Activated CD8-positive, alpha-beta memory T cell treated with anti-CD3 and anti-CD28 coated beads, Interleukin-2, amount 50 U/mL, for 24 hours (primary cell): ENCODE measurements around the gene LIPE.
A peak's percentile ranks its signal among the peaks of the same experiment; 100 is the strongest.
"Not testable (repeated sequence)": the region's sequence is repeated elsewhere in the genome, so short reads cannot be mapped to it uniquely, and the experiment has no call there.

Experiments
- DNase-seq: peaks from one replicate; pipeline ENCODE4 v3.0.0-alpha.2; 2020; ENCODE audit errors: extremely low read depth

The LIPE gene

GRCh38 chr19:42448306-42448705 is 21.1 kb upstream of the LIPE start:
- not testable (repeated sequence) for DNase-seq

- DNase-seq = no peak
Observed at GRCh38 chr19:42445948-42446347, 18.8 kb upstream of the LIPE start.

DNA sequence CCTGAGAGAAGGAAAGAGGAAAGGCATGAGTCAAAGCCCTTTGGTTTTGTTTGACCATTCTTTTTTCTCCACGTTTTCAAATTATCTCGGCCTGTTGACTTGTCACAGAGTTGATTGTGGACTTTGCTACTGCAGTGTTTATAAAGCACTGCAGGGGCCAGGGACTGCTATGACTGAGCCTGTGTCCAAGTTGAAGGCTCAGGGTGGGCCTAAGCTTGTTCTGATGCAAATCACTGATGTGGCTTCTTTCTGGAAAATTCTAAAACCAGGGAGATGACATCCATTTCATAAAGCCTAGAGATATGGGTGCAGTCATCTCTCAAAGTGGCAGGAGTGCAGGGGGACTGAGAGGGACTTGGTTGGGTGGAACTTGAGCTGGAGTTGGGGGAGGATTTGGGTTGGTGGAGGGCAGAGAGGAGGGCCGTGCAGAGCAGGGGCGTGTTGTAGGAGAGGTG is 16.8 kb upstream of the LIPE start:
- DNase-seq = no peak

DNA sequence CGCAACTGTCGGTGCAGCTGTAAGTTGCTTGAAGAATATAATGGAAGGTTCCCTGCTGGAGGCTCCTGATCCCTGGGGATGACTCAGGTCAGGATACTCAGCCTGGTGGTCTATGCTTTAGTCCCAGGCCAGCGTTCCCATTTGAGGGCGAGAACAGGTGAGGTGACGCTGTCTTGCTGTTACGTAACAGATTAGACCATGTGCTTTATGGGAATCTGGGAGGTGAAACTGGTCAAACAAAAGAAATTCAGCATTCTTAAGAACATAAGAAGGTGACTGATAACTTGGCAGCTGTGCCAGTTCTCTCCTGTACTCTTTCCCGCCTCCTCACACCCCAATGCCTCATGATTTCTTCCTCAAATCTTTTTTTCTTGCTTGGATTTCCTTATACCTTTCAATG is 15.6 kb upstream of the LIPE start, which contains the start of gene CXCL17:
Gene CXCL17 (minus strand): TSS at position 114 of the 400 bp plus-strand sequence. CDS start 114 bp downstream, outside the sequence.
- no peak for DNase-seq

- no peak for DNase-seq
Observed at GRCh38 chr19:42441049-42441445, 13.9 kb upstream of the LIPE start.

- peak; percentile 55 for DNase-seq
Observed at GRCh38 chr19:42440357-42441048, 13.3 kb upstream of the LIPE start.

DNA sequence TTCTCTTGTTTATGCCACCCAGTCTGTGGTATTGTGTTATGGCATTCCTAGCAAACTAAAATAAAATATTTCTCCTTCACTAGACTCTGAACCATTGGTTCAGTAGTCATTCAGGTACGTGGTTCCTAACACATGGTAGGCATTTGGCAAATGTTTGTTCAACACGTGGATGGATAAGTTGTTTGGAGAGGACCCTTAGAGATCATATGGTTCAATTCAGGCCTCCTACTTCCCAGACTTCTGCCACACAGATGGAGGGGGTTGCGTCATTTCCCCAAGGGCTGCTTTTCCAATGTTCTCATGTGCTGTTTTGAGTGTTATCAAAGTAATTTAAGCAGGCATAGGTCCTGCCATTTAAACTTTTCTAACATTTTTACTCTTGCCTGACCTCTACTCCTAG is 8.8 kb upstream of the LIPE start:
- no peak for DNase-seq

GRCh38 chr19:42435316-42435715 is 8.1 kb upstream of the LIPE start:
- no peak for DNase-seq

DNA sequence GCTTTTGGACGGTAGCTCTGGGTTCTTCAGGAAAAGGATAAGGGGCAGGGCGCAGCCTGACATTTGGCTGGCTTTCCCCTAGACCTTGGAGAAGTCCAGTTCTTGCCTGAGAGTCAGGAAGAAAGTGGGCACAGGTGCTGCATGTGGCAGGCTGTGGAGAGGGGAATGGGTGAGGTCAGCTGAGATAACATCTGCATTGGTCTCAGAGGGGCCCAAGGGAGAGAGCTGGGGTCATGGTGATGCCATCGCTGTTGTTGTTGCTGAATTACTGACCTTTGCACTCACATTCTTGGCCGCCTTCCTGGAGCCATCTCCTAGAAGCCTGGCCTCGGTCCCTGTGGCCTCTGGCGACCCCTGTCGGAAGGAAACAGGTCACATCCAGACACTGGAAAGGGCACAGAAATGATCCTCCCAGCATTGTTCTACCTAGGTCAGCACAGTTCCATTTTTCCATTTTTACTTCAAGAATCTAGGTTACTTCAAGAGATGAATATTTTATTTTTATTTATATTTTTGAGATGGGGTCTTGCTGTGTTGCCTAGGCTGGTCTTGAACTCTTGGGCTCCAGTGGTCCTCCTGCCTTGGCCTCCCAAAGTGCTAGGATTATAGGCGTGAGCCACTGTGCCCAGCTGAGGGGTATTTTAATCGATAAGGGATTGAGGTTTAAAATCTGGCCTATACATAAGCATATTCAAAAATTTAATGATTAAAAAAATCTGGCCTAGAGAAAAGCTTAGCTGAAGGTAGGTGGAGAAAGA is 6.5 kb upstream of the LIPE start:
- DNase-seq = no peak

DNA sequence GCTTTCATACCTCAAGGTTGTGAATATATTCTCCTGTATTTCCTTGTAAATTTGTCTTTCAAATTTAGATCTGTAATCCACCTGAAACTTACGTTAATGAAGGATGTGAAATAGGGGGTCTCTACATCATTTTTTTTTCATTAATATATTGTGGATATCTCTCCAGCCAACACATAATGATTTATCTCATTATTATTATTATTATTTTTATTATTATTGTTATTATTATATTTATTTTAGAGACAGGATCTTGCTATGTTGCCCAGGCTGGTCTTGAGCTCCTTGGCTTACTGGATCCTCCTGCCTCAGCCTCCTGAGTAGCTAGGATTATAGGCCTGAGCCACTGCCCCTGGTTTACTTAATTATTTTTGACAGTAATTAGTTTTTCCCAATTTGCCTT is 4.3 kb upstream of the LIPE start:
- no peak for DNase-seq

GRCh38 chr19:42428676-42429075 is 1.5 kb upstream of the LIPE start:
- DNase-seq = no peak

DNA sequence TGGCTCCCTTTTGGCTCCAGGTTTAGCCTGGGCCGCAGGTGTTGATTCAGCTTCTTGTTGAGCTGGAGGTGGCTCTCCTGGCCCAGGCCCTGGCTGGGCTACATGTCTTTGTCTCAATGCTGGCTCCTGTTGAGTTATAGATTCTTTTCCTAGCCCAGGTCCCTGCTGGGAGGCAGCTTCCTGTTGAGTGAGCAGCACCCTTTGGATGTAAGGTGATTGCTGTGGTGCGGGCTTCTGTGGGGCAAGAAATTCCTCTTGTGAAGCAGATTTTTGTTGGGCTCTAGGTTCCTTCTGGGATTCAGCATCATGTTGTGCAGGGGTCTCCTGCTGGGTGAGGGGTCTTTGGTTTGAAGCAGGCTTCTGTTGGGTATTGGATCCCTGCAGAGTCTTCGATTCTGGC is 545 bp downstream of the LIPE start:
- no peak for DNase-seq

- no peak for DNase-seq
Observed at GRCh38 chr19:42424712-42425131, 2.5 kb downstream of the LIPE start.

GRCh38 chr19:42424345-42424707 is 2.9 kb downstream of the LIPE start:
- no peak for DNase-seq

- DNase-seq = peak; percentile 87
Observed at GRCh38 chr19:42423462-42424344, 3.5 kb downstream of the LIPE start.

- DNase-seq = no peak
Observed at GRCh38 chr19:42422901-42423461, 4.2 kb downstream of the LIPE start.

GRCh38 chr19:42422092-42422900 is 4.9 kb downstream of the LIPE start:
- no peak for DNase-seq

- no peak for DNase-seq
Observed at GRCh38 chr19:42421591-42422031, 5.6 kb downstream of the LIPE start.

GRCh38 chr19:42421101-42421500 is 6.1 kb downstream of the LIPE start:
- DNase-seq = no peak

GRCh38 chr19:42420055-42420544 is 7.1 kb downstream of the LIPE start:
- no peak for DNase-seq

- no peak for DNase-seq
Observed at GRCh38 chr19:42419309-42419708, 7.9 kb downstream of the LIPE start.
